Measurements from ENCODE around the gene PLEKHG5. TPM values are rescaled to one million over a fixed set of nuclear protein-coding genes. Genes with fewer than 3 reads are reported as not detected.

PLEKHG5 gene
- total RNA-seq, 1 donor from 2014 or later = 23.3 TPM

- peak; percentile 65 for TF ChIP-seq CTCF (conservative IDR thresholded peaks at IDR 0.05; ENCODE audit: low read depth, low read length)
- no peak for DNase-seq (ENCODE audit: low read depth)
- H3K4me3 ChIP-seq (ENCODE audit: low read depth, low read length) = no peak overlapping the region
These were observed 46.3 kb downstream of the PLEKHG5 start for GRCh38 chr1:6445062-6445763.

- no peak for DNase-seq (ENCODE audit: low read depth)
- TF ChIP-seq CTCF (conservative IDR thresholded peaks at IDR 0.05; ENCODE audit: low read depth, low read length) = no peak
- no peak overlapping the region for H3K4me3 ChIP-seq (ENCODE audit: low read depth, low read length)
These were observed 47.1 kb downstream of the PLEKHG5 start for GRCh38 chr1:6444377-6444776.

GRCh38 chr1:6443339-6444115, 47.9 kb downstream of the PLEKHG5 start:
- no peak overlapping the region for H3K4me3 ChIP-seq (ENCODE audit: low read depth, low read length)

GRCh38 chr1:6441586-6441985, 49.9 kb downstream of the PLEKHG5 start:
- no peak for TF ChIP-seq CTCF (conservative IDR thresholded peaks at IDR 0.05; ENCODE audit: low read depth, low read length)

More at GRCh38 chr1:6443339-6444115, 47.9 kb downstream of the PLEKHG5 start:
- no peak for DNase-seq (ENCODE audit: low read depth)
- no peak for TF ChIP-seq CTCF (conservative IDR thresholded peaks at IDR 0.05; ENCODE audit: low read depth, low read length)

GRCh38 chr1:6440198-6441126, 51.0 kb downstream of the PLEKHG5 start:
- DNase-seq (ENCODE audit: low read depth) = no peak
- peak; percentile 17 for TF ChIP-seq CTCF (conservative IDR thresholded peaks at IDR 0.05; ENCODE audit: low read depth, low read length)
- H3K4me3 ChIP-seq (ENCODE audit: low read depth, low read length) = peak overlapping the region; percentile 1

More at GRCh38 chr1:6441586-6441985, 49.9 kb downstream of the PLEKHG5 start:
- no peak for DNase-seq (ENCODE audit: low read depth)
- no peak overlapping the region for H3K4me3 ChIP-seq (ENCODE audit: low read depth, low read length)

GRCh38 chr1:6438047-6438525, 53.4 kb downstream of the PLEKHG5 start:
- no peak overlapping the region for H3K4me3 ChIP-seq (ENCODE audit: low read depth, low read length)
- TF ChIP-seq CTCF (conservative IDR thresholded peaks at IDR 0.05; ENCODE audit: low read depth, low read length) = peak; percentile 81
- peak; percentile 41 for DNase-seq (ENCODE audit: low read depth)

All from epithelial cell of proximal tubule (primary cell).